Mammary epithelial cell (primary cell): ENCODE results near the gene CDK5.

ENCODE experiments used
- CTCF ChIP-seq, 2 donors: IDR thresholded peaks in 1 of 2; conservative IDR thresholded peaks in 1 of 2; 2 replicates each; pipeline ENCODE4 v1.5.1; 2011 to 2012; ENCODE audit warnings: inconsistent platforms in 2 of 2, low read length in 2 of 2, mild to moderate bottlenecking in 2 of 2, control low read depth in 1 of 2, low read depth in 1 of 2; ENCODE audit not compliant: insufficient read depth in 1 of 2; ENCODE audit errors: extremely low read depth in 1 of 2
- EZH2 ChIP-seq: IDR thresholded peaks from 2 replicates; pipeline ENCODE4 v1.6.1; 2012; ENCODE audit warnings: low read length, inconsistent platforms, borderline replicate concordance

GRCh38 chr7:151039850-151040548 is 17.7 kb downstream of the CDK5 start:
- TF ChIP-seq EZH2 (no peak), CTCF (conservative IDR thresholded peaks at IDR 0.05 in 1 of 2, IDR thresholded peaks at IDR 0.05 in 1 of 2; ENCODE audit: extremely low read depth in 1 of 2, insufficient read depth in 1 of 2, low read depth in 1 of 2, low read length in 2 of 2) (no peak)
